ENCODE measurements around the gene RIT2. TPM values are rescaled to one million over a fixed set of nuclear protein-coding genes. Genes with fewer than 3 reads are reported as not detected.

Gene RIT2
- total RNA-seq, 3 donors from 2014 or later (not counting 1 experiment from before 2014, with no cell fraction given), result not detected

GRCh38 chr18:42854558-42854957 lies 260.9 kb downstream of the RIT2 start:
- no peaks in the 10 kb centered on the region for H3K4me1 Mint-ChIP-seq
- no peak for TF ChIP-seq CTCF (IDR thresholded peaks at IDR 0.05)
- DNase-seq (no peak), ATAC-seq (no peak)
- H3K27ac Mint-ChIP-seq, result no peak overlapping the region
- no peaks in the 10 kb centered on the region for H3K36me3 Mint-ChIP-seq
- Histone ChIP-seq H3K4me3 (ENCODE audit: low read length) (no peak overlapping the region), H3K4me1 (ENCODE audit: control insufficient read depth, insufficient read depth, low read length) (no peaks in the 10 kb centered on the region), H3K9me3 (ENCODE audit: control insufficient read depth, insufficient read depth, low read length) (peaks cover 2% of the 10 kb centered on the region), H3K36me3 (ENCODE audit: control insufficient read depth, insufficient read depth, low read length) (no peaks in the 10 kb centered on the region), H3K27ac (ENCODE audit: low read length) (no peak overlapping the region), H3K27me3 (ENCODE audit: control insufficient read depth, insufficient read depth, low read length) (no peaks in the 10 kb centered on the region)
- no peaks in the 10 kb centered on the region for H3K27me3 Mint-ChIP-seq (ENCODE audit: low read depth in 2 of 2)
- no peak overlapping the region for H3K4me3 Mint-ChIP-seq
- intact Hi-C loops (cut with micrococcal nuclease), result no loop called here
- H3K9me3 Mint-ChIP-seq, result peaks cover 2 to 4% of the 10 kb centered on the region in 2 donors
- 63% methylated on average over 2 of the region's 2 CpGs for WGBS (ENCODE audit: insufficient coverage)

GRCh38 chr18:42850174-42851083 lies 265.1 kb downstream of the RIT2 start:
- no peak for TF ChIP-seq CTCF (IDR thresholded peaks at IDR 0.05)
- H3K9me3 Mint-ChIP-seq, result peaks cover 2 to 3% of the 10 kb centered on the region in 2 donors
- no peak overlapping the region for H3K4me3 ChIP-seq (ENCODE audit: low read length)
- no peaks in the 10 kb centered on the region for H3K27me3 Mint-ChIP-seq (ENCODE audit: low read depth in 2 of 2)
- intact Hi-C loops (cut with micrococcal nuclease), result no loop called here
- H3K4me1 Mint-ChIP-seq, result no peaks in the 10 kb centered on the region
- peaks cover 2% of the 10 kb centered on the region for H3K9me3 ChIP-seq (ENCODE audit: control insufficient read depth, insufficient read depth, low read length)
- no peak for DNase-seq
- ATAC-seq, result no peak
- no peak overlapping the region for H3K27ac Mint-ChIP-seq
- H3K36me3 ChIP-seq (ENCODE audit: control insufficient read depth, insufficient read depth, low read length), result no peaks in the 10 kb centered on the region
- no peak overlapping the region for H3K27ac ChIP-seq (ENCODE audit: low read length)
- H3K27me3 ChIP-seq (ENCODE audit: control insufficient read depth, insufficient read depth, low read length), result no peaks in the 10 kb centered on the region
- WGBS (ENCODE audit: insufficient coverage), result 95% methylated on average over 4 of the region's 5 CpGs
- H3K4me1 ChIP-seq (ENCODE audit: control insufficient read depth, insufficient read depth, low read length), result no peaks in the 10 kb centered on the region
- no peaks in the 10 kb centered on the region for H3K36me3 Mint-ChIP-seq
- no peak overlapping the region for H3K4me3 Mint-ChIP-seq

GRCh38 chr18:42839408-42839807 lies 276.1 kb downstream of the RIT2 start:
- no peaks in the 10 kb centered on the region for H3K27me3 ChIP-seq (ENCODE audit: control insufficient read depth, insufficient read depth, low read length)
- no peak overlapping the region for H3K27ac ChIP-seq (ENCODE audit: low read length)
- Mint-ChIP-seq H3K36me3 (no peaks in the 10 kb centered on the region), H3K27me3 (ENCODE audit: low read depth in 2 of 2) (no peaks in the 10 kb centered on the region), H3K27ac (no peak overlapping the region), H3K9me3 (peaks cover 9 to 14% of the 10 kb centered on the region in 2 donors), H3K4me1 (no peaks in the 10 kb centered on the region), H3K4me3 (no peak overlapping the region)
- 7% methylated on average over 1 of the region's 1 CpG for WGBS (ENCODE audit: insufficient coverage)
- DNase-seq, result no peak
- no peak for TF ChIP-seq CTCF (IDR thresholded peaks at IDR 0.05)
- ATAC-seq, result no peak
- H3K4me1 ChIP-seq (ENCODE audit: control insufficient read depth, insufficient read depth, low read length), result no peaks in the 10 kb centered on the region
- intact Hi-C loops (cut with micrococcal nuclease), result no loop called here
- H3K36me3 ChIP-seq (ENCODE audit: control insufficient read depth, insufficient read depth, low read length), result no peaks in the 10 kb centered on the region
- peaks cover 4% of the 10 kb centered on the region for H3K9me3 ChIP-seq (ENCODE audit: control insufficient read depth, insufficient read depth, low read length)
- no peak overlapping the region for H3K4me3 ChIP-seq (ENCODE audit: low read length)

Measured in natural killer cell (primary cell).